VCaP (cell line): ENCODE data around the gene MGAT3.

Source experiments
- H3K27ac ChIP-seq: fragments of 450-650 bp; 2 replicates; pipeline ENCODE4 v1.5.1; 2017
- CTCF ChIP-seq: fragments of 450-650 bp; conservative IDR thresholded peaks from 2 replicates; pipeline ENCODE4 v1.5.1; 2017; ENCODE audit warnings: mild to moderate bottlenecking, moderate library complexity

Gene MGAT3

GRCh38 chr22:39528681-39529486 is 72.1 kb downstream of the MGAT3 start:
- peak; percentile 98 for TF ChIP-seq CTCF
- H3K27ac ChIP-seq, result peak overlapping the region; percentile 98

GRCh38 chr22:39529487-39529851 is 72.7 kb downstream of the MGAT3 start:
- peak overlapping the region; percentile 98 for H3K27ac ChIP-seq
- no peak; the same call in none of the 2 replicates for TF ChIP-seq CTCF

DNA sequence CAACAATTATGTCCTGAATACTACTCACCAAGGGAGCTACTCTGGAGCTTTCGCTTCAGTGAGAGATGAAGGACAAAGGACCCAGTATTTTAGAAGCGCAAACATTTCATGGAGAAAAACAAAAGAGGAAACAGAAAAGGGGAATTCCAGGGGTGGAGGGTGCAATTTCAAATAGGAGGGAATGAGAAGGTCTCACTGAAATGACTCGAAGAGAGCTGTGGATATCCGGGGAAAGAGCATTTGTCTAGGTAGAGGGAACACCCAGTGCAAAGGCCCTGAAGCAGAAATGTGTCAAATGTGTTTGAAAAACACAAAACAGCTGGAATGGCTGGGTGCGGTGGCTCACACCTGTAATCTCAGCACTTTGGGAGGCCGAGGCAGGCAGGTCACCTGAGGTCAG is 73.3 kb downstream of the MGAT3 start:
- H3K27ac ChIP-seq, result peak overlapping the region; percentile 98
- no peak for TF ChIP-seq CTCF

DNA sequence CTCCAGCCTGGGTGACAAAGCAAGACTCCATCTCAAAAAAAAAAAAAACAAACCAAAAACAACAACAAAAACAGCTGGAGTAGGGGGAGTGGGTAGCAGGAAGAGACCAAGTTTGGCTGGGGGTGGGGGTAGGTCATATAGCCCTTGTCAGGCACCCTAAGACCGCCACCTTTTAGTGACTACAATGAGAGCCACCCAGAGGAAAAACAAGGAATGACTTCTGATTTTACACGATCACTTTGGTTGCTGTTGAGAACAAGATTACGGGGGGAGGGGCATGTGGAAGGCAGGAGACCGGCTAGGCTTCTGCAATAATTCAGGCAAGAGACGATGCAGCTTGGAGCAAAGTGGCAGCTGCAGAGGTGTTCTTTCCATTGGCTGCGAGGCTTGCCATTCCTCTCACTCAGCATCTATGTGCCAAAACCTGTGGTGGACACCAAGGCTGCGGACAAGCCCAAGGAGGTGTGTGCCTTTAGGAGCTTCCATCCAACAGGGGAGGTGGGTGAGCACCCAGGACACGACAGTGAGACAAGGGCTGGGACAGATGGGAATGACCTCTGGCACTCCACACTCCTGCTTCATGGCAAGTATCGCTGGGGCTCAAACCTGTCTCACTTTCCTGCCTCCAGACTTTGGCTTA is 74.0 kb downstream of the MGAT3 start:
- peak; percentile 24 for TF ChIP-seq CTCF
- peak overlapping the region; percentile 98 for H3K27ac ChIP-seq

- TF ChIP-seq CTCF, result no peak
- H3K27ac ChIP-seq, result peak within 1 kb of the TSS; percentile 98
Observed at GRCh38 chr22:39532215-39533073, 75.6 kb downstream of the MGAT3 start, which contains the start of gene RPS19BP1. Gene RPS19BP1 (minus strand): TSS chr22:39532748. CDS start chr22:39532738, 10 bp downstream.

GRCh38 chr22:39534092-39534506 is 77.3 kb downstream of the MGAT3 start:
- TF ChIP-seq CTCF, result no peak
- peak overlapping the region; percentile 98 for H3K27ac ChIP-seq
